T-helper 1 cell (primary cell): Measurements from ENCODE around the gene PDSS2.

ENCODE experiments used
- DNase-seq, 5 donors: peaks; one replicate each; pipeline ENCODE4 v3.0.0-alpha.2; 2012 to 2020

PDSS2 gene

GRCh38 chr6:107264357-107264840 lies 195.0 kb downstream of the PDSS2 start:
- no peak for DNase-seq

- no peak for DNase-seq
Observed at GRCh38 chr6:107259951-107260350, 199.4 kb downstream of the PDSS2 start.

- DNase-seq = no peak
Observed at GRCh38 chr6:107248147-107248546, 211.2 kb downstream of the PDSS2 start.

GRCh38 chr6:107246972-107247615 lies 212.3 kb downstream of the PDSS2 start:
- no peak for DNase-seq

DNA sequence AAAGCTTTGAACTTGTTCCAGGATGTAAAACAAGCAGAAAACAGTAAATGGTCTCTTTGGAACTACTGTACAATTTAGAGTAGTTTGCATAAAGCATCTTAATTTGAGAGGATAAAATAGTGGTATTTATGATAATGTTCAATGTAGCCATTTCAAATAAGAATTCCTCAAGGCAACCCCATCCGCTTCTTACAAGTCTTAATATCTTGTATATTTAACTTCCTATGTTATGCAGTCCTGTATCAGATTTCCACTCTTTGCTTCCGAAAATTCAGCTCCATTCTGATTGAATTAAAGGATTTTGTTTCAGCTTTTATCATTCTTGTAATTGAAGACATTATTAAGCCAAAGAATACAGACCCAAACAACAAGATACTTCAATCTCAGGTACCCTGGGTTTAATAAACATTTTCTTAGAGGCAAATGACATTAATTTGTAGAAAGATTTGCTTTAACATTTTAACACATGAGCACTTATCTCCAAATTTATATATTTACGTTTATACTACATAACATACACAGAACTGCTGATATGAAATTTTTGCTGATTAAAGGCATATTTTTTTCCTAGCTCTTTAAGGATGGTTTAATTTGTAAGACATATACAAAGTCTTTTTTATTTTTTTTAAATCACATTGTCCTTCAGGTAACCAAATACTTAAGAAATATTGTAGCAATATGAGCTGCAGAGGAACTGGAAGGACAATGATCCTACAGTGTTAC lies 213.0 kb downstream of the PDSS2 start:
- no peak for DNase-seq

DNA sequence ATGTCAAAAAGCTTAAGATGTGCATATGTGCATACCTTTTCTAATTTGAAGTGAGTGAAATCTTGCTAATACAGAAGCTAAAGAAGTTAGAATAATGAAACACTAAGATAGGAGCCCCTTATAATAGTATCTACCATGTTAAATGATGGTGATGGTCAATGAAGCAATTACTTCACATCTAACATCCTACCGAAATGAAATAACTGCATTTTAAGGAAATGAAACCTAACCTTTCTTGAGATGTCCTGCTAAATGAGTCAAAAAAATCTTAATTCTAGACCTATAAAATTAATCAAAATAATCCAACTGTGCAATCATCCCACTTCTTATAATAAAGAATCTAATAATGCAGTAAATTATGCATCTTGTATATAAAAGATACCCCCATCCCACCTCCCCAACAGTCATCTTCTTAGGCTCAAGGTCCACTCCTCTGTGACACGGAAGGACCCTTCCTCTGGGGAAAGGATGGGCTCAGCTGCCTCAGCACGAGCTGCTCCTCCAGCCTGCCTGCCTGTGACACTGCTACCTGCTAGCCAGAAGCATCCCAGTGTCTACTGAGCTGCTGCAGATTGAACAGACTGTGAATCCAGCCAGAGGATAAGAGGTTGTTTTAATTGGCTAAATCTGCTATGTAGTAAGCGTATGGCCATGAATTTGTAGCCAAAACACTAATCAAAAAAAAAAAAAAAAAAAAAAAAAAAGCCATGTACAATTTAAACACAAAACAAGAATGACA lies 214.5 kb downstream of the PDSS2 start:
- DNase-seq = no peak

DNA sequence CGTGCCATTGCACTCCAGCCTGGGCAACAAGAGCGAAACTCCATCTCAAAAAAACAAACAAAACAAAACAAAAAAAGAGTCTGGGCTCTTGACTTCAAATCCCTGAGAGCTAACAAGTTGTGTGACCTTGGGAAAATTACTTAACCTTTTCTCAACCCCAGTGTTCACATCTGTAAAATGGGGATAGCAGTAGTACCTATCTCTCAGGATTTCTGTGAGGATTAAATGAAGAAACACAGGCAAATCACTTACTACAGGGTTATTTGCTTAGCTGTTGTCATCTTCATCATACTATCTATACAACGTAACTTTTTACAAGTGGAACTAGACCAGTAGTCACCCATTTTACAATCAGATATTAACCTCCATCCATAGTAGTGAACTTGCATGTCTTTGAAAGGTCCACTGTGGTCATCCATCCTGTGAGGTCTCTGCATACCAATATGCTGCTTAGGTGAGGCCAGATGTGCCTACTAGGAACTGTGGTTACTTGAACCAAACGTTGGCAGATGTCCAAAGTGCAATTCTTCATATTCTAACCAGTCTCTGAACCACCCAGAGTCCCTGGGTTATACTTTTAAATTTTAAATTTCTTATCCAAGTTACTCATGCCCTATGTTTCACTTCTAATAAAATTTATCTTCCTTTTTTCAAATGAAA lies 215.2 kb downstream of the PDSS2 start:
- DNase-seq = no peak

DNA sequence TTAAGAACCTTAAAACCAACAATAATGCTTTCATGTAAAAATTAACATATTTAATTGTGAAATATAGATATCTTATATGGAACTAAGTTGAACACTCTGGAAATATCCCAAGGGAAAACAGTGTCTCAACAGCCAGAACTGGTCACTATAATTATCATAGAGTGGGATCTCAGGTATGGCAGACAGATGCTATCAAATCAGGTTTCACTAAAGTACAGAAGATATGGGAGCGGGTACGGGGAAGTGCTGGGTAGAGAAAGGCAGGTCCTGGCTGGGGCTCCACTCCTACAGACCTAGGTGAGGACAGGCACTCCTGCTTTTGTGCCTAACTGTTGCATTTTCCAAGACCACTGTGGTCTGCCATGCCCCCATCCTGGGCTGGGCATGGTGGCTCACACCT lies 215.9 kb downstream of the PDSS2 start:
- no peak for DNase-seq

GRCh38 chr6:107237992-107238660 lies 221.2 kb downstream of the PDSS2 start:
- DNase-seq = no peak

DNA sequence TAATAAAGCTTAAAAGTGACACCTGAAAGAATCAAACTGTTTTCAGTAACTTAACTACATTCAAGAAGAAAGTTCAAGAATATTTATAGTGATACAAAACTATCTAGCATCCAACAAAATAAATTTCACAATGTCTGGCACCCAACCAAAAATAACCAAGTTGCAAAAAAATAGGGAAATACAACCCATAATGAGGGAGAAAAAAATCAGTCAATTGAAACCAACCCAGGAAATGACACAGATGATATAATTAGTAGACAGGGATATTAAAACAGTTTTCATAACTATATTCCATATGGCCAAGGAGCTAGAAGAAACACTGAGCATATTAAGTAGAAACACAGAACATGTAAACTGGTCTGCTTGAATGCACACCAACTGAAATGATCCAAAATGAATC lies 223.9 kb downstream of the PDSS2 start:
- no peak for DNase-seq

DNA sequence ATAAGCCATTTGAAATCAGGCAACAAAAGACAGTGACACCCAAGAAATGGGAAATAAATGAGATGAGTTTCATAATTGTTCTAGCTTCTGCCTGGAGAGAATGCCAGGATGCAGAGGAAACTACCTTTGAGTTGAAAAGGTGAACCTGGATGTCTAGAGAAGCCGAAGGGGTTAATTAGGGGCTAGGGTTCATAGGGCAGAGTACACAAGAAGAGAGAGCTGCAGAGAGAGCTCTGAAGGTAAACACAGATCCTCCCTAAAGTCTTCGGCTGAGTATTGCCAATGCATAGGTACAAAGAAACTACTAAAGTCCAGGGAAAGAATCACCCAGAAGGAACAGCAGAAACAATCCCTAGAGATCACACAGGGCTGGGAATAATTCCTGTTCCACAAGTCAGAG lies 224.4 kb downstream of the PDSS2 start:
- DNase-seq = no peak

DNA sequence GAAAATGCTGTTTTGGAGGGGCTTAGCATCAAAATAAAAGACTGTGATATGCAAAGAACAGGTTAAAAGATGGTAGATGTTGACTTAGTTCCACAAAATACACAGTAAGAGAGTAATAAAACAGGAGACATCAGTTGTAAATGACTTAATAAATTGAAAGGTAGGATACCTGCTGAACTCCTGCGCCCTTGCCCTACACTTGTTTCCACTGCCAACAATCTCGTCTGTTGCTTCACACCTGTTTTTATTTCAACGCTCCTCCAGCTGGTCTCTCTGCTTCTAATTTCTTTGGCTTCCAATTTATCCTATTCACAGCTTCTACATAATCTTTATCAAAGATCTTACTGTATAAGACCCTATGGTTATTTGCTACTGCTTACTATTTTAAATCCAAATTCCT lies 228.1 kb downstream of the PDSS2 start:
- DNase-seq = no peak

DNA sequence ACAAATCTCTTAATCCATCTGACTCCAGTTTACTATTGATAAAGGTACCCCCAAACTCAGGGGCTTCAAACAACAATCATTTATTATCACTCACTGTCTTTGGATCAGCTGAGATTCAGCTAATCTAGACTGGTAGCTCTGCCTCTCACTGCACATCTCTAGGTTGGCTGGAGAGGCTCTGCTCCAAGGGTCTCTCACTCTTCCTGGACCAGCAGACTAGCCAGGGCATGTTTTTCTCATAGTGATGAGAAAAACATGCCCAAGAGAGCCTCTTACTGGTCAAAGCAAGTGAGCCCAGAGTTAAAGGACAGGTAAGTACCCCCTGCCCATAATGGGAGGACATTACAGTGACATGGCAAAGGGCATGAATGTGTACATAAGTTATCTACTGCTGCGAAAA lies 228.9 kb downstream of the PDSS2 start:
- no peak for DNase-seq

GRCh38 chr6:107230024-107230423 lies 229.3 kb downstream of the PDSS2 start:
- no peak for DNase-seq

- no peak for DNase-seq
Observed at GRCh38 chr6:107228754-107229153, 230.6 kb downstream of the PDSS2 start.

- DNase-seq = no peak
Observed at GRCh38 chr6:107221519-107221918, 237.8 kb downstream of the PDSS2 start.

DNA sequence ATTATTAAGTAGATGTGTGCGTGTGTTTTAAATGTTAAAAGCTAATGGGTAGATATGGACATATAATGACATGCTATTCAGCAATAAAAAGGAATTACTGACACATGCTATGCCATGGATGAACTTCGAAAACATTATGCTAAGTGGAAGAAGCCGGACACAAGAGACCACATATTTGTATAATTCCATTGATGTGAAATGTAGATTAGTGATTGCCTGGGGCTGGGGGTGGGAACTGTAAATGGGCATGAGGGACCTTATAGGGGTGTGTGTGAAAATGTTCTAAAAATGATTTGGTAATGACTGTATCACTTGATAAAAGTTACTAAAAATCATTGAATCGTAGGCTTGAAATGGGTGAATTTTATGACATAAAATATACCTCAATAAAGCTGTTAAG lies 239.5 kb downstream of the PDSS2 start:
- no peak for DNase-seq

GRCh38 chr6:107218142-107218541 lies 241.2 kb downstream of the PDSS2 start:
- DNase-seq = no peak

DNA sequence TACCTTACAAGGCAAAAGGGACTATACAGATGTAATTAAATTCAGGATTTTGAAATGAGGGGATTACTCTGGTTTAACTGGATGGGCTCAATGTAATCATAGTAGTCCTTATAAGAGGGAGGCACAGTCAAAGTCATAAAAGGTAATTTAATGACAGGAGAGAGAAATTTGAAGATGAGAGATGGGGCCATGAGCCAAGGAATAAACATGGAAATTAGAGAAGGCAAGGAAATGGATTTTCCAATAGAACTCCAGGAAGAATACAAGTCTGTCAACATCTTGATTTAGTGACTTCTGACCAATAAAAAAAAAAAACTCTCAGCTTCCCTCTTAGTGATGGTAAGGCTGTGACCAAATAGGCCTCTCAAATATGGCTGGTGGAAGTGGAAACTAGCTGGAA lies 242.1 kb downstream of the PDSS2 start:
- no peak for DNase-seq

- DNase-seq = no peak
Observed at GRCh38 chr6:107216197-107216933, 243.0 kb downstream of the PDSS2 start.

DNA sequence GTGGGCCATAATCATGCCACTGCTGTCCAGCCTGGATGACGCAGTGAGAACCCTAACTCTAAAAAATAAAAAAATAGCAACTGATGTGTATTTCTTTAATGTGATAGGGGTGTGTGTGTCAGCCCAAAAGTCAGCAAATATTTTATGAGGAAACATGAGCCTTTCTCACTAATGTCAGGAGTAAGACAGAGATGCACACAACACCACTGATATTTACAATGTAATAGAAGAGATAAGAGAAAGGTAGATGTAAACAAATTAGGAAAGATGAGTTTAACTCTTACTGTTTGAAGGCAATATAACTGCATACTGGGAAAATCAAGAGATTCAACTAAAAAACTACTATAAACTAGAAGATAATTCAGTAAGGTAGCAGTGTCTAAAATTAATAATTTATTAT lies 244.0 kb downstream of the PDSS2 start:
- no peak for DNase-seq

- DNase-seq = no peak
Observed at GRCh38 chr6:107214655-107215054, 244.7 kb downstream of the PDSS2 start.
